Activated naive CD4-positive, alpha-beta T cell treated with anti-CD3 and anti-CD28 coated beads, Interleukin-2, amount 50 U/mL, for 72 hours (primary cell): ENCODE measurements around the gene LRRC47. TPM values are rescaled to one million over a fixed set of nuclear protein-coding genes. Genes with fewer than 3 reads are reported as not detected.

ENCODE experiments used
- total RNA-seq, 2 donors: library from RNA; stranded (reverse); gene quantifications; one replicate each; pipeline ENCODE4 v1.2.3, GENCODE V29; 2022

The LRRC47 gene
- total RNA-seq, 2 donors from 2014 or later: 26.8 to 33.9 TPM

Other genes starting within 250 kb of the LRRC47 start
- 1 to 10 TPM; 4.6 to 7.6 TPM for gene MEGF6, start 185.0 kb downstream of the LRRC47 start, total RNA-seq
- gene TPRG1L, start 171.5 kb downstream of the LRRC47 start, total RNA-seq: 1 to 10 TPM; 6.0 to 10.0 TPM
- gene WRAP73, start 146.4 kb downstream of the LRRC47 start, total RNA-seq: 10 to 100 TPM; 26.5 to 38.6 TPM
- gene TP73, start 144.0 kb downstream of the LRRC47 start, total RNA-seq: under 1 TPM; 0.30 to 0.39 TPM
- not detected for gene CCDC27, start 44.0 kb downstream of the LRRC47 start, total RNA-seq
- 1 to 10 TPM; 1.0 to 2.7 TPM for gene SMIM1, start 23.7 kb downstream of the LRRC47 start, total RNA-seq
- gene CEP104, start 60.7 kb upstream of the LRRC47 start, total RNA-seq: 10 to 100 TPM; 26.9 to 28.3 TPM
- 10 to 100 TPM; 12.0 TPM for gene DFFB, start 61.0 kb upstream of the LRRC47 start, total RNA-seq
- 10 to 100 TPM; 28.9 to 34.7 TPM for gene C1orf174, start 103.8 kb upstream of the LRRC47 start, total RNA-seq